CD4-positive, alpha-beta T cell treated with Interleukin-10 for 1 hour (primary cell): Measurements from ENCODE around the gene ZBTB20.

Source experiments
- DNase-seq: peaks from one replicate; pipeline ENCODE4 v3.0.0-alpha.2; 2020

ZBTB20 gene

GRCh38 chr3:114608293-114608692 is 538.8 kb downstream of the ZBTB20 start:
- DNase-seq, result no peak

- no peak for DNase-seq
Observed at GRCh38 chr3:114606336-114606735, 540.8 kb downstream of the ZBTB20 start.

- no peak for DNase-seq
Observed at GRCh38 chr3:114600571-114600970, 546.5 kb downstream of the ZBTB20 start.

- DNase-seq, result no peak
Observed at GRCh38 chr3:114597871-114598270, 549.2 kb downstream of the ZBTB20 start.

GRCh38 chr3:114597012-114597411 is 550.1 kb downstream of the ZBTB20 start:
- DNase-seq, result no peak

GRCh38 chr3:114596147-114596546 is 550.9 kb downstream of the ZBTB20 start:
- no peak for DNase-seq

GRCh38 chr3:114595522-114596028 is 551.5 kb downstream of the ZBTB20 start:
- DNase-seq, result no peak

GRCh38 chr3:114590309-114591047 is 556.6 kb downstream of the ZBTB20 start:
- DNase-seq, result no peak

- no peak for DNase-seq
Observed at GRCh38 chr3:114587986-114588385, 559.1 kb downstream of the ZBTB20 start.

- no peak for DNase-seq
Observed at GRCh38 chr3:114586119-114586518, 561.0 kb downstream of the ZBTB20 start.

GRCh38 chr3:114585687-114586086 is 561.4 kb downstream of the ZBTB20 start:
- no peak for DNase-seq

- DNase-seq, result no peak
Observed at GRCh38 chr3:114584734-114585371, 562.2 kb downstream of the ZBTB20 start.

- no peak for DNase-seq
Observed at GRCh38 chr3:114582929-114583328, 564.2 kb downstream of the ZBTB20 start.

GRCh38 chr3:114572364-114573062 is 574.6 kb downstream of the ZBTB20 start:
- no peak for DNase-seq

- DNase-seq, result no peak
Observed at GRCh38 chr3:114571363-114571762, 575.7 kb downstream of the ZBTB20 start.

GRCh38 chr3:114569186-114569585 is 577.9 kb downstream of the ZBTB20 start:
- no peak for DNase-seq

GRCh38 chr3:114567771-114568170 is 579.3 kb downstream of the ZBTB20 start:
- DNase-seq, result no peak

- DNase-seq, result no peak
Observed at GRCh38 chr3:114566767-114567166, 580.3 kb downstream of the ZBTB20 start.

- DNase-seq, result no peak
Observed at GRCh38 chr3:114566162-114566755, 580.8 kb downstream of the ZBTB20 start.

GRCh38 chr3:114565216-114565615 is 581.9 kb downstream of the ZBTB20 start:
- DNase-seq, result no peak

GRCh38 chr3:114563720-114564119 is 583.4 kb downstream of the ZBTB20 start:
- no peak for DNase-seq

GRCh38 chr3:114562557-114562956 is 584.5 kb downstream of the ZBTB20 start:
- no peak for DNase-seq

GRCh38 chr3:114558271-114558670 is 588.8 kb downstream of the ZBTB20 start:
- no peak for DNase-seq
